ENCODE measurements around the gene PPP2R5D.

GRCh38 chr6:43020847-43021246 lies 36.5 kb downstream of the PPP2R5D start:
- no peak for TF ChIP-seq CTCF (IDR thresholded peaks at IDR 0.05)
- no peak for TF ChIP-seq POLR2A (IDR thresholded peaks at IDR 0.05)

Data from body of pancreas (tissue), 4 donors.